Measurements from ENCODE around the gene CLIP2.
"Not testable (repeated sequence)": the region's sequence is repeated elsewhere in the genome, so short reads cannot be mapped to it uniquely, and the experiment has no call there.

Gene CLIP2

GRCh38 chr7:74300926-74301325, 11.7 kb downstream of the CLIP2 start:
- DNase-seq = no peak

GRCh38 chr7:74302745-74303221, 13.6 kb downstream of the CLIP2 start:
- no peak for DNase-seq

- no peak for DNase-seq
Observed at GRCh38 chr7:74304550-74304949, 15.3 kb downstream of the CLIP2 start.

- DNase-seq = no peak
Observed at GRCh38 chr7:74306004-74306729, 17.0 kb downstream of the CLIP2 start.

- no peak for DNase-seq
Observed at GRCh38 chr7:74306730-74307469, 17.7 kb downstream of the CLIP2 start.

- DNase-seq = no peak
Observed at GRCh38 chr7:74307738-74308505, 18.7 kb downstream of the CLIP2 start.

- DNase-seq = no peak
Observed at GRCh38 chr7:74309181-74309580, 20.0 kb downstream of the CLIP2 start.

- DNase-seq = no peak
Observed at GRCh38 chr7:74311305-74311744, 22.1 kb downstream of the CLIP2 start.

- no peak for DNase-seq
Observed at GRCh38 chr7:74312418-74313028, 23.3 kb downstream of the CLIP2 start.

GRCh38 chr7:74315891-74316290, 26.7 kb downstream of the CLIP2 start:
- DNase-seq = not testable (repeated sequence)

GRCh38 chr7:74317146-74317782, 28.1 kb downstream of the CLIP2 start:
- no peak for DNase-seq

GRCh38 chr7:74318043-74318442, 28.8 kb downstream of the CLIP2 start:
- DNase-seq = no peak

GRCh38 chr7:74320645-74321221, 31.5 kb downstream of the CLIP2 start:
- no peak for DNase-seq

- DNase-seq = not testable (repeated sequence)
Observed at GRCh38 chr7:74322892-74323291, 33.7 kb downstream of the CLIP2 start.

- DNase-seq = no peak
Observed at GRCh38 chr7:74324531-74325209, 35.5 kb downstream of the CLIP2 start.

GRCh38 chr7:74325210-74325565, 36.0 kb downstream of the CLIP2 start:
- no peak for DNase-seq

- DNase-seq = no peak
Observed at GRCh38 chr7:74329225-74329624, 40.0 kb downstream of the CLIP2 start.

- DNase-seq = no peak
Observed at GRCh38 chr7:74332373-74333176, 43.4 kb downstream of the CLIP2 start.

GRCh38 chr7:74334030-74334429, 44.8 kb downstream of the CLIP2 start:
- no peak for DNase-seq

- DNase-seq = no peak
Observed at GRCh38 chr7:74337926-74338325, 48.7 kb downstream of the CLIP2 start.

Data from stimulated activated CD4-positive, alpha-beta T cell treated with anti-CD3 and anti-CD28 coated beads, Interleukin-4, amount 100 ng/mL, for 24 hours (primary cell).